ENCODE data around the gene HSD11B2. TPM values are rescaled to one million over a fixed set of nuclear protein-coding genes. Genes with fewer than 3 reads are reported as not detected.

Gene HSD11B2
- total RNA-seq, 1 experiment from 2014 or later = 33.4 TPM

DNA sequence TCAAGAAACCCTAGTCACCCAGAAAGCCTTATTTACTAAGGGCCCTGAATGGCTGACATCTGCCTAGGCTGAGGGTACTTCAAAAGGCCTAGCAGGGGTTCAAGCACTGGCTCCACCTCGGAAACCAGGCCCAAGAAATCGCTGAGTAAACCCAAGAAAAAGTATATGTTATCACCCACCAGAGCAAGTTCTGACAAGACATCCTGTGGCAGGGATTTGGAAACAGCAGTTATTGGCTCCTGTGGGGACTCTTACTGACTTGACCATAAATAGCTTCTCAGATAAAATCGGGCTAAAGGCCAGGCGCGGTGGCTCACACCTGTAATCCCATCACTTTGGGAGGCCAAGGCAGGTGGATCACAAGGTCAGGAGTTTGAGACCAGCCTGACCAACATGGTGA lies 37.8 kb downstream of the HSD11B2 start:
- Mint-ChIP-seq H3K27ac (no peak overlapping the region), H3K27me3 (ENCODE audit: low read depth) (no peaks in the 10 kb centered on the region; the same call in 1 of the 2 replicates), H3K4me1 (peaks cover 5% of the 10 kb centered on the region), H3K9me3 (no peaks in the 10 kb centered on the region), H3K4me3 (no peak overlapping the region), H3K36me3 (no peaks in the 10 kb centered on the region)
- ATAC-seq = no peak
- TF ChIP-seq RORB (CRISPR knock-in tag; IDR thresholded peaks at IDR 0.05) = no peak
- TF ChIP-seq ETV6 (CRISPR knock-in tag; IDR thresholded peaks at IDR 0.05) = no peak
- no peak for TF ChIP-seq HMGA2 (CRISPR knock-in tag; IDR thresholded peaks at IDR 0.05)
- TF ChIP-seq, protein P1, sequence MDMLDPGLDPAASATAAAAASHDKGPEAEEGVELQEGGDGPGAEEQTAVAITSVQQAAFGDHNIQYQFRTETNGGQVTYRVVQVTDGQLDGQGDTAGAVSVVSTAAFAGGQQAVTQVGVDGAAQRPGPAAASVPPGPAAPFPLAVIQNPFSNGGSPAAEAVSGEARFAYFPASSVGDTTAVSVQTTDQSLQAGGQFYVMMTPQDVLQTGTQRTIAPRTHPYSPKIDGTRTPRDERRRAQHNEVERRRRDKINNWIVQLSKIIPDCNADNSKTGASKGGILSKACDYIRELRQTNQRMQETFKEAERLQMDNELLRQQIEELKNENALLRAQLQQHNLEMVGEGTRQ (CRISPR knock-in tag; IDR thresholded peaks at IDR 0.05) = no peak
- TF ChIP-seq ATF1 (CRISPR knock-in tag; IDR thresholded peaks at IDR 0.05) = no peak
- no peak for TF ChIP-seq ZNF671 (CRISPR knock-in tag; IDR thresholded peaks at IDR 0.05)
- TF ChIP-seq SMAD4 (CRISPR knock-in tag; IDR thresholded peaks at IDR 0.05) = no peak
- no peak for TF ChIP-seq FOXK1 (CRISPR knock-in tag; IDR thresholded peaks at IDR 0.05)
- TF ChIP-seq KAT7 (CRISPR knock-in tag; IDR thresholded peaks at IDR 0.05; ENCODE audit: borderline replicate concordance) = no peak
- TF ChIP-seq, protein P2, sequence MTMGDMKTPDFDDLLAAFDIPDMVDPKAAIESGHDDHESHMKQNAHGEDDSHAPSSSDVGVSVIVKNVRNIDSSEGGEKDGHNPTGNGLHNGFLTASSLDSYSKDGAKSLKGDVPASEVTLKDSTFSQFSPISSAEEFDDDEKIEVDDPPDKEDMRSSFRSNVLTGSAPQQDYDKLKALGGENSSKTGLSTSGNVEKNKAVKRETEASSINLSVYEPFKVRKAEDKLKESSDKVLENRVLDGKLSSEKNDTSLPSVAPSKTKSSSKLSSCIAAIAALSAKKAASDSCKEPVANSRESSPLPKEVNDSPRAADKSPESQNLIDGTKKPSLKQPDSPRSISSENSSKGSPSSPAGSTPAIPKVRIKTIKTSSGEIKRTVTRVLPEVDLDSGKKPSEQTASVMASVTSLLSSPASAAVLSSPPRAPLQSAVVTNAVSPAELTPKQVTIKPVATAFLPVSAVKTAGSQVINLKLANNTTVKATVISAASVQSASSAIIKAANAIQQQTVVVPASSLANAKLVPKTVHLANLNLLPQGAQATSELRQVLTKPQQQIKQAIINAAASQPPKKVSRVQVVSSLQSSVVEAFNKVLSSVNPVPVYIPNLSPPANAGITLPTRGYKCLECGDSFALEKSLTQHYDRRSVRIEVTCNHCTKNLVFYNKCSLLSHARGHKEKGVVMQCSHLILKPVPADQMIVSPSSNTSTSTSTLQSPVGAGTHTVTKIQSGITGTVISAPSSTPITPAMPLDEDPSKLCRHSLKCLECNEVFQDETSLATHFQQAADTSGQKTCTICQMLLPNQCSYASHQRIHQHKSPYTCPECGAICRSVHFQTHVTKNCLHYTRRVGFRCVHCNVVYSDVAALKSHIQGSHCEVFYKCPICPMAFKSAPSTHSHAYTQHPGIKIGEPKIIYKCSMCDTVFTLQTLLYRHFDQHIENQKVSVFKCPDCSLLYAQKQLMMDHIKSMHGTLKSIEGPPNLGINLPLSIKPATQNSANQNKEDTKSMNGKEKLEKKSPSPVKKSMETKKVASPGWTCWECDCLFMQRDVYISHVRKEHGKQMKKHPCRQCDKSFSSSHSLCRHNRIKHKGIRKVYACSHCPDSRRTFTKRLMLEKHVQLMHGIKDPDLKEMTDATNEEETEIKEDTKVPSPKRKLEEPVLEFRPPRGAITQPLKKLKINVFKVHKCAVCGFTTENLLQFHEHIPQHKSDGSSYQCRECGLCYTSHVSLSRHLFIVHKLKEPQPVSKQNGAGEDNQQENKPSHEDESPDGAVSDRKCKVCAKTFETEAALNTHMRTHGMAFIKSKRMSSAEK (CRISPR knock-in tag; IDR thresholded peaks at IDR 0.05; ENCODE audit: borderline replicate concordance) = no peak
- TF ChIP-seq, protein P3, sequence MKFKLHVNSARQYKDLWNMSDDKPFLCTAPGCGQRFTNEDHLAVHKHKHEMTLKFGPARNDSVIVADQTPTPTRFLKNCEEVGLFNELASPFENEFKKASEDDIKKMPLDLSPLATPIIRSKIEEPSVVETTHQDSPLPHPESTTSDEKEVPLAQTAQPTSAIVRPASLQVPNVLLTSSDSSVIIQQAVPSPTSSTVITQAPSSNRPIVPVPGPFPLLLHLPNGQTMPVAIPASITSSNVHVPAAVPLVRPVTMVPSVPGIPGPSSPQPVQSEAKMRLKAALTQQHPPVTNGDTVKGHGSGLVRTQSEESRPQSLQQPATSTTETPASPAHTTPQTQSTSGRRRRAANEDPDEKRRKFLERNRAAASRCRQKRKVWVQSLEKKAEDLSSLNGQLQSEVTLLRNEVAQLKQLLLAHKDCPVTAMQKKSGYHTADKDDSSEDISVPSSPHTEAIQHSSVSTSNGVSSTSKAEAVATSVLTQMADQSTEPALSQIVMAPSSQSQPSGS (CRISPR knock-in tag; IDR thresholded peaks at IDR 0.05; ENCODE audit: borderline replicate concordance, low read depth) = no peak
- ChIA-PET POLR2A (no interaction called here), CTCF (interaction anchor here (1.1 to 3.8 kb wide), 4 partner anchors 12 to 184 kb away, joined by 3 to 27 read pairs (median 4); partner anchors contain the start of gene ATP6V0D1)
- no peak for DNase-seq (ENCODE audit: low spot score)

DNA sequence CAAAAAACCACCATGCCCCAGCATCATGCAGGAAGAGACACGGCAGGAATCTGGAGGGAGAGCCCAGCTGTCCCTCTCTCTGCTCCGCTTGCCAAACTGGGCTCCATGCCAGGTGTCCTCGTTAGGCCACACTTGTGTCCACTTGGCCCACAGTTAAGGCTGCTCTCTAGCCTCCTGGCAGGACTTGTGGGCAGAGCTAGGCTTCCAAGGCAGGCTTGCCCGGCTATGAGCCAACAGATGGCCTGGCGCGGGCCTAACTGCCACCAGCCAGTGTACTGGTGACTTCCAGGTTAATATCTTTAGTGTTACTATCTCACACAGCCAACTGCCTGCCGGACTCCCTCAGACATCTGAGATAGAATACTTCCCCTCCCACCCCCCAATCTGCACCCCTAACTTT lies 39.4 kb downstream of the HSD11B2 start:
- DNase-seq (ENCODE audit: low spot score) = no peak
- no peaks in the 10 kb centered on the region; the same call in 1 of the 2 replicates for H3K27me3 Mint-ChIP-seq (ENCODE audit: low read depth)
- no peaks in the 10 kb centered on the region for H3K9me3 Mint-ChIP-seq
- H3K4me1 Mint-ChIP-seq = peaks cover 3% of the 10 kb centered on the region
- no peaks in the 10 kb centered on the region for H3K36me3 Mint-ChIP-seq
- no peak for ATAC-seq
- TF ChIP-seq, protein P4, sequence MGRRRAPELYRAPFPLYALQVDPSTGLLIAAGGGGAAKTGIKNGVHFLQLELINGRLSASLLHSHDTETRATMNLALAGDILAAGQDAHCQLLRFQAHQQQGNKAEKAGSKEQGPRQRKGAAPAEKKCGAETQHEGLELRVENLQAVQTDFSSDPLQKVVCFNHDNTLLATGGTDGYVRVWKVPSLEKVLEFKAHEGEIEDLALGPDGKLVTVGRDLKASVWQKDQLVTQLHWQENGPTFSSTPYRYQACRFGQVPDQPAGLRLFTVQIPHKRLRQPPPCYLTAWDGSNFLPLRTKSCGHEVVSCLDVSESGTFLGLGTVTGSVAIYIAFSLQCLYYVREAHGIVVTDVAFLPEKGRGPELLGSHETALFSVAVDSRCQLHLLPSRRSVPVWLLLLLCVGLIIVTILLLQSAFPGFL (CRISPR knock-in tag; IDR thresholded peaks at IDR 0.05; ENCODE audit: borderline replicate concordance) = no peak
- TF ChIP-seq, protein P5, sequence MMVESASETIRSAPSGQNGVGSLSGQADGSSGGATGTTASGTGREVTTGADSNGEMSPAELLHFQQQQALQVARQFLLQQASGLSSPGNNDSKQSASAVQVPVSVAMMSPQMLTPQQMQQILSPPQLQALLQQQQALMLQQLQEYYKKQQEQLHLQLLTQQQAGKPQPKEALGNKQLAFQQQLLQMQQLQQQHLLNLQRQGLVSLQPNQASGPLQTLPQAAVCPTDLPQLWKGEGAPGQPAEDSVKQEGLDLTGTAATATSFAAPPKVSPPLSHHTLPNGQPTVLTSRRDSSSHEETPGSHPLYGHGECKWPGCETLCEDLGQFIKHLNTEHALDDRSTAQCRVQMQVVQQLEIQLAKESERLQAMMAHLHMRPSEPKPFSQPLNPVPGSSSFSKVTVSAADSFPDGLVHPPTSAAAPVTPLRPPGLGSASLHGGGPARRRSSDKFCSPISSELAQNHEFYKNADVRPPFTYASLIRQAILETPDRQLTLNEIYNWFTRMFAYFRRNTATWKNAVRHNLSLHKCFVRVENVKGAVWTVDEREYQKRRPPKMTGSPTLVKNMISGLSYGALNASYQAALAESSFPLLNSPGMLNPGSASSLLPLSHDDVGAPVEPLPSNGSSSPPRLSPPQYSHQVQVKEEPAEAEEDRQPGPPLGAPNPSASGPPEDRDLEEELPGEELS (CRISPR knock-in tag; IDR thresholded peaks at IDR 0.05) = no peak
- no peak for TF ChIP-seq ZNF671 (CRISPR knock-in tag; IDR thresholded peaks at IDR 0.05)
- no peak for TF ChIP-seq TEAD4 (CRISPR knock-in tag; IDR thresholded peaks at IDR 0.05)
- no peak for TF ChIP-seq RORB (CRISPR knock-in tag; IDR thresholded peaks at IDR 0.05)
- TF ChIP-seq NR1H2 (CRISPR knock-in tag; IDR thresholded peaks at IDR 0.05) = no peak
- H3K27ac Mint-ChIP-seq = no peak overlapping the region
- ChIA-PET POLR2A (no interaction called here), CTCF (interaction anchor here (0.8 to 2.0 kb wide), 3 partner anchors 11 to 43 kb away, joined by 3 to 11 read pairs (median 3); partner anchors contain the start of gene ATP6V0D1)
- no peak overlapping the region for H3K4me3 Mint-ChIP-seq
